Measurements from ENCODE around the gene GIMAP5. TPM values are rescaled to one million over a fixed set of nuclear protein-coding genes. Genes with fewer than 3 reads are reported as not detected.

Gene GIMAP5
- total RNA-seq, 1 experiment from 2014 or later, result not detected

DNA sequence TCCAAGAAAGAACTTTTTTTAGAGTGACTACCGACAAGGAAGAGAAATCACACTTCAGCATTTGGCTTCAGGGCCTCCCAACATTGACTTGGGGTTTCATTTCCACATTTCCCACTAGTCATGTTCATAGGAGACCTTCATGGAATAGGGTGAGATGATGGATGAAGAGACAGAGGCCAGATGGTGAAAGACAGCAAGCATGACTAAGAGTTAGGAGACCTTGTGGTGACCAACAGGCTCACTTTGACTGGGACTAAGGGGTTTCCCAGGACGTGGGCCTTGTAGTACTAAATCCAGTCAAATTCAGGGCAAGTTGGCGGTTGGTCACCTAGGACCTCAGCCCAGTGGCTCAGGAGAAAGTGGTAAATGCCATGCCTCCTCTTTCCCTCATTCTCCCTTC is 3.0 kb upstream of the GIMAP5 start:
- H3K4me2 ChIP-seq (ENCODE audit: insufficient read depth, insufficient read length, low read length), result no peak overlapping the region
- peaks cover 13 to 32% of the 10 kb centered on the region in 2 experiments; a peak in 4 of 5 replicates for H3K9me3 Mint-ChIP-seq
- H4K91ac ChIP-seq (ENCODE audit: insufficient read length, low read depth, low read length), result no peak overlapping the region
- H3K79me1 ChIP-seq (ENCODE audit: insufficient read depth, low read depth, low read length, poor library complexity, severe bottlenecking), result no peaks in the 10 kb centered on the region
- no CpG with 5 or more reads among the region's 3 CpGs for WGBS (ENCODE audit: extremely low coverage, insufficient read length, low lambda C conversion rate)
- H2BK12ac ChIP-seq (ENCODE audit: insufficient read length, low read depth, low read length), result no peak overlapping the region
- H3K23me2 ChIP-seq (ENCODE audit: insufficient read length, low read depth, low read length, poor library complexity, severe bottlenecking), result no peaks in the 10 kb centered on the region
- no peak overlapping the region for H2BK120ac ChIP-seq (ENCODE audit: low read depth, low read length, poor library complexity, severe bottlenecking)
- no peak overlapping the region for H2AFZ ChIP-seq (ENCODE audit: low read length)
- H2AK5ac ChIP-seq (ENCODE audit: insufficient read length, low read length), result no peak overlapping the region
- H4K20me1 ChIP-seq (ENCODE audit: control insufficient read depth, insufficient read depth, insufficient read length), result no peaks in the 10 kb centered on the region
- H2BK15ac ChIP-seq (ENCODE audit: low read depth, low read length), result no peak overlapping the region
- H3K36me3 Mint-ChIP-seq (ENCODE audit: insufficient read depth in 1 of 3, low read depth in 3 of 3), result no peaks in the 10 kb centered on the region
- H4K5ac ChIP-seq (ENCODE audit: insufficient read length, low read depth, low read length), result no peak overlapping the region
- no peak overlapping the region for H3T11ph ChIP-seq (ENCODE audit: low read length)
- no peak overlapping the region for H3K9ac ChIP-seq (ENCODE audit: extremely low read depth, insufficient read length, low read length)
- TF ChIP-seq, protein P1, sequence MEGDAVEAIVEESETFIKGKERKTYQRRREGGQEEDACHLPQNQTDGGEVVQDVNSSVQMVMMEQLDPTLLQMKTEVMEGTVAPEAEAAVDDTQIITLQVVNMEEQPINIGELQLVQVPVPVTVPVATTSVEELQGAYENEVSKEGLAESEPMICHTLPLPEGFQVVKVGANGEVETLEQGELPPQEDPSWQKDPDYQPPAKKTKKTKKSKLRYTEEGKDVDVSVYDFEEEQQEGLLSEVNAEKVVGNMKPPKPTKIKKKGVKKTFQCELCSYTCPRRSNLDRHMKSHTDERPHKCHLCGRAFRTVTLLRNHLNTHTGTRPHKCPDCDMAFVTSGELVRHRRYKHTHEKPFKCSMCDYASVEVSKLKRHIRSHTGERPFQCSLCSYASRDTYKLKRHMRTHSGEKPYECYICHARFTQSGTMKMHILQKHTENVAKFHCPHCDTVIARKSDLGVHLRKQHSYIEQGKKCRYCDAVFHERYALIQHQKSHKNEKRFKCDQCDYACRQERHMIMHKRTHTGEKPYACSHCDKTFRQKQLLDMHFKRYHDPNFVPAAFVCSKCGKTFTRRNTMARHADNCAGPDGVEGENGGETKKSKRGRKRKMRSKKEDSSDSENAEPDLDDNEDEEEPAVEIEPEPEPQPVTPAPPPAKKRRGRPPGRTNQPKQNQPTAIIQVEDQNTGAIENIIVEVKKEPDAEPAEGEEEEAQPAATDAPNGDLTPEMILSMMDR (conservative IDR thresholded peaks at IDR 0.05), result no peak
- H3K27ac Mint-ChIP-seq, result no peak overlapping the region
- H3K27ac ChIP-seq (ENCODE audit: insufficient read length, low read depth, low read length), result no peak overlapping the region
- peaks cover 100% of the 10 kb centered on the region for H3K27me3 Mint-ChIP-seq (ENCODE audit: low read depth)
- no peak overlapping the region for H3K4me3 Mint-ChIP-seq
- peaks cover 7% of the 10 kb centered on the region for H3K9me3 ChIP-seq (ENCODE audit: control insufficient read depth, low read depth, low read length)
- DNase-seq, result no peak
- H3K18ac ChIP-seq (ENCODE audit: insufficient read length, low read depth, low read length), result no peak overlapping the region
- peaks cover 80% of the 10 kb centered on the region for H3K27me3 ChIP-seq (ENCODE audit: insufficient read depth, low read length)
- H4K8ac ChIP-seq (replicated peaks; ENCODE audit: insufficient read length, low read depth, low read length), result no peak overlapping the region
- no peaks in the 10 kb centered on the region for H3K79me2 ChIP-seq (ENCODE audit: insufficient read depth, low read length)
- no peak overlapping the region for H3K23ac ChIP-seq (ENCODE audit: insufficient read length, low read depth, low read length)
- peaks cover 5 to 7% of the 10 kb centered on the region in 2 experiments; a peak in 3 of 4 replicates for H3K4me1 Mint-ChIP-seq
- no peak overlapping the region for H3K14ac ChIP-seq (ENCODE audit: insufficient read depth, low read length)
- H3K4me1 ChIP-seq (ENCODE audit: insufficient read depth, low read length), result no peaks in the 10 kb centered on the region
- H3K4ac ChIP-seq (ENCODE audit: low read depth, low read length), result no peak overlapping the region
- no peak overlapping the region for H3K56ac ChIP-seq (ENCODE audit: insufficient read length, low read depth, low read length)
- H2BK20ac ChIP-seq (ENCODE audit: low read depth, low read length, poor library complexity, severe bottlenecking), result no peak overlapping the region
- no peak overlapping the region for H2BK5ac ChIP-seq (ENCODE audit: insufficient read length, low read length)
